Measurements from ENCODE around the gene POPDC2.
"Not testable (repeated sequence)": the region's sequence is repeated elsewhere in the genome, so short reads cannot be mapped to it uniquely, and the experiment has no call there.

Gene POPDC2

GRCh38 chr3:119660474-119661440 is at the start of gene POPDC2:
TSS of gene POPDC2 (minus strand) at chr3:119660589. CDS start at chr3:119660423, 166 bp downstream.
- DNase-seq, result no peak

DNA sequence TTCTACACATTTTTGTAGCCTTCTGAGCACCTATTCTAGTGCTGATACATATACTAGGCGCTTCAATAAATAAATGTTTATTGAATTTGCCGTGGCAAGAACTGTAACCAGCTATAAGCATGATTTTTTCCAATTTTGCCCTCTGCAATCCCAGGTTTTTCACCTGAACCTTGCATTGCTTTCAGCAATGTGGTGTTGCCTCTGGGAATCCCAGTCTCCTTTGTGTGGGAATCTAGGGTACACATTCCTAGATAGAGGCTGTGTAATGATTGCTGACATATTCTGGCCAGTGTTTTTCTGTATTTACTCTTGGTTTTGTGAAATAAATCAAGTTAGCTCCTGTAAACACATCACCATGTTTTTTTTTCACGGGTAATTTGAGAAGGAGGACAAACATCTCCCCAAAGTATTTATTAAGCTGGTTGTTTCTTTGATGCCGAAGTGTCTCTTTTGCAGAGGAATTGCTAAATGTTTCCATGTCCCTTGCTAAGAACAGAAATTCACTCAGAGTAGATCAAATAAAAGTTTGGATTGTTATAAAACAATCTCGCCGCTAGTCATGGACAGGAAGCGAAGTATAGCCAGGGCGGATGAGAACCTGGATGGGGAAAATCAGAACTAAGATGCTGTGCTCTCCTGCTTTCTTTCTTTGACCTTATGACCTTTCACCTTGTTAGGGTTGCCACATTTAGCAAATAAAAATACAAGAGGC is 43.6 kb upstream of the POPDC2 start:
- DNase-seq, result no peak

DNA sequence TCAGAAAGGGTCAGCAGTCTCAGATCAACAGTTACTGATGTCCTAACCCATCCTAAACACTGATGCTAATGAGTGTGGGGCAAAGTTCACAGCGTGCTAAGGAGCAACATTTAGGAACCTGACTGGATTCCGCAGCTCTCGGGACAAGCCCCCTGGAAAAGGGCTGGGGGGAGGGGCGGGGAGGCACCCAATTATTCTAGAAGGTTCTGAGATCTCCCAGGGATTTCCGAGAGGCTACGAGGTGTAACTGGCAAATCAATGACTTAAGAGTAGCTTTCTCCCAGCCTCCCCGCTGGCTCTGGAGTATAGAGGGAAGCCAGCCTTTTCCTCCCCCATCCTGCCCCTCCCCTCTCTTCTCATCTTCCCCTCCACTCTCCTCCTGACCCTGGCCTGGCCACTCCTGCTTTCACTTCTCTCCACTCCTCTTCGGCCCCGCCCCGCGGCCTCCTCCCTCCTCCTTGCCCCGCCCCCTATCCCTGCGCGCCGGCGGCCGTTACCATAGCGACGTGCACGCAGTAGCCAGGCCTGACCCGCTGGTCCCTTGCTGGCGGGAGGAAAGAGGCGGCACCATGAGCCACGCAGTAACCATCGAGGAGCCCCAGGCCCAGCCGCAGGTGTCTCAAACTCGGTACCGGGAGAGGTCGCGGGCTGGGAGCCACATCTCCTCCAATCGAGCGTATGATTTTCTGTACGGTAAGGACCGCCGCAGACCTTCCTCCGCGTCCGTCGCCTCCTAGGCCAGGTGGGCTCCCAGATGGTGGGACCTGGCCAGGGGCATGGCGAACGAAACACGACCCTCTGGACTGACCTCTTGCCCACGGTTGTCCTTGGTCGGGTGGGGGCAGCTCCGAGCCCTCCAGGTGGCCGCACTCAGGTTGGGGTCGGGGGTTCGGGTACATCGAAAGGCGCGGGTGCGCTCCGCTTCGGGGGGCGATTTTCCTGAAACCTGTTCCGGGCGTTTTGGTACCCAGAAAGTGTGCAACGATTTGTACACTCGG is 42.4 kb upstream of the POPDC2 start, which contains the start of gene CFAP91:
TSS of gene CFAP91 (plus strand) at position 493 of the 998 bp plus-strand sequence. CDS start at position 570, 77 bp downstream.
- peak; percentile 49 for DNase-seq

DNA sequence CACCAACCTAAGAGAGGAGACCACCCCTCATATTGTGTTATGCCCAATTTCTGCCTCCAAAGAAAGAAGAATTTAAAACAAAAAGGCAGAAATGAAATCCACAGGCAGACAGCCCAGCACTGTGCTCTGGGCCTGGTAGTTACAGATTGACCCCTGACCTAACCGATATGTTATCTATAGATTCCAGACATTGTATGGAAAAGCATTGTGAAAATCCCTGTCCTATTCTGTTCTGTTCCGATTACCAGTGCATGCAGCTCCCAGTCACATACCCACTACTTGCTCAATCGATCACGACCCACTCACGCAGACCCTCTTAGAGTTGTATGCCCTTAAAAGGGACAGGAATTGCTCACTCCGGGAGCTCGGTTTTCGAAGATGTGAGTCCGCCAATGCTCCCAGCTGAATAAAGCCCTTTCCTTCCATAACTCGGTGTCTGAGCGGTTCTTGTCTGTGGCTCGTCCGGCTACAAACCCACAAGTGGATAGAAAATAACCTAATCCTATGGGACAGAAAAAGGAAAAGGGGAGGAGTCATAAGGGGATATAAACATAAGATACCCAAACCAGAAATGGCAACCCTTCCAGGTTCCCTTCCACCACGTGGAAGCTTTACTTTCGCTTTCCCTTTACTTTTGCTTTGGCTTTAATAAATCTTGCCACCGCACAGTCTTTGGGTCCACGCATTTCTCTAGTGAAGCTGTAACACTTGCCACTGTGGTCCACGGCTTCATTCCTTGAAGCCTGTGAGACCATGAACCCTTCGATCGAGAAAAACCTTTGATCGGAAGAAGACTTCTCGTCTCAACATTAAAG is 40.7 kb upstream of the POPDC2 start:
- no peak for DNase-seq

- no peak for DNase-seq
These were observed 40.0 kb upstream of the POPDC2 start for GRCh38 chr3:119700269-119700919.

DNA sequence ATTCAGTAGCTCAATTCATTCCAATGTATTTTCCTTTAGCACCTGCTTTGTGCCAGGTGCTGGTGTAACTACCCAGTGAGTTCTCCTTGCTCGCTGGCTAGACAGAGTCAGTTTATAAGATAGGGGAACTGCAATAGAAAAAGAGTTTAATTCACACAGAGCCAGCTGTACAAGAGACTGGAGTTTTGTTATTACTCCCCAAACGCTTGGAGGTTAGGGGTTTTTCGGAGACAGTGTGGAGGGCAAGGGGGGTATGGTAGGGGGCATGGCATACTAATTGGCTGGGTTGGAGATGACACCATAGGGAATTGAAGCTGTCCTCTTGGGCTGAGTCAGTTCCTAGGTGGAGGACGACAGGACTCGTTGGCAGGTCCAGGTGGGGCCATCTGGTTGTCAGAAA is 37.0 kb upstream of the POPDC2 start:
- no peak for DNase-seq

DNA sequence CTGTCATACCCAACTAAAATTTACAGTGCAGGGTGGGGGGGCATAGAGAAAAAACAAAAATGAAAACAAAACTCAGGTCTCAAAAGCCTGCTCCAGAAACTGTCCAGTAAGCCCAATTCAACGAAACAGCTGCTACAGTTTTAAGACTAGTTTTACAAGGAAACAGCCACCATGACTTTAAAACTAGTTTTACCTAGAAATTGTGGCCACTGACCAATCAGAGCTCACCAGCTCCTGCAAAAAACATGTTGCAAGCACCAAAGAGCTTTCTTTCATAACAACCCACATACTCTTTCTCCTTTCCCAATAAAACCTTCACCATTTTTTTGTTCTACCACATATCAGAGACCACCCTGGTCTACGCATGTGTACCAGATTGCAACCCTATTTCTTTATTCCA is 35.1 kb upstream of the POPDC2 start:
- DNase-seq, result no peak

GRCh38 chr3:119690043-119690656 is 29.8 kb upstream of the POPDC2 start:
- DNase-seq, result no peak

GRCh38 chr3:119683421-119683820 is 23.0 kb upstream of the POPDC2 start:
- DNase-seq, result no peak

DNA sequence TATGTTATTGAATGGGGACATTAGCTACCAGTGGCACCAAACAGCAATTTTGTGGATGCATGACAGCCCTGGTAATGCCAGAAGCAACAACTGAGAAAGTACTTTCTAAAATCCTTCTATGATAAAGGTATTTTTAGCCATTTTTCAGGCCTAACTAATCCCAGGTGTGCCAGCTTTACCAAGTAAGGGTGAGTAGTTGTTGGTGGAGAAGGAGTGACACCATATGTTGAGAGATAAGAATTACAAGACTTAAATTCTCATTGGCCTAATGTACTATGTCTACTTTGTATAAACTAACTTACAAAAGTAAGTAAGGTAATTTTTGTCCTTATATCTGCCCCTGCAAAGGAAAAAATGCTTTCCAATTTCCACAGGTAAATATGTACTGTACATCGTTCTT is 20.9 kb upstream of the POPDC2 start:
- no peak for DNase-seq

GRCh38 chr3:119679874-119680273 is 19.5 kb upstream of the POPDC2 start:
- no peak for DNase-seq

DNA sequence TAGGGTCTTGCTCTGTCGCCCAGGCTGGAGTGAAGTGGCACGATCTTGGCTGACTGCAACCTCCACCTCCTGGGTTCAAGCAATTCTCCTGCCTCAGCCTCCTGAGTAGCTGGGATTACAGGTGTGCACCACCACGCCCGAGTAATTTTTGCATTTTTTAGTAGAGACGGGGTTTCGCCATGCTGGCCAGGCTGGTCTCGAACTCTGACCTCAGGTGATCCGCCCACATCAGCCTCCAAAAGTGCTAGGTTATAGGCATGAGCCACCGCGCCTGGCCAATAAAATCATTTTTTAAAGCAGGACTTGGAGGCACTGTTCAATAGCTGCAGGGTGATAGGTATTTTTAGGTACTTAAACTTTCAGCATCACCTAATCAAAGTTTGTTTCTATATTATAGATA is 17.8 kb upstream of the POPDC2 start:
- DNase-seq, result not testable (repeated sequence)

DNA sequence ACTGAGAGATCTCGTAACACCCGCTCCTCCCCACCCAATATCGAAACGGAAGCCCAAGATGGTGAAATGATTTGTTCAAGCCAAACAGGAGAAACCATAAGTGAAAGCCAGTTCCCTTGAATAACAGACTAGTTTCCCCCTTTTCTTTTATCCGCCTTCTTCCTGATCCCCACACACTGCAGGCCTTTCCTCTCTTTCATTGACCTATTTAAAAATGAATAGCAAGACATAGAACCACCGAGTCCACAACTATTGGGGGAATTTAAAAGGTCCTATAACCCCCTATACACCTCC is 17.2 kb upstream of the POPDC2 start:
- no peak for DNase-seq

- DNase-seq, result peak; percentile 97
These were observed 16.6 kb upstream of the POPDC2 start, which contains the start of gene COX17 for GRCh38 chr3:119676771-119677640. TSS of gene COX17 (minus strand) at chr3:119677406. CDS start at chr3:119677310, 96 bp downstream.

GRCh38 chr3:119676020-119676419 is 15.6 kb upstream of the POPDC2 start:
- DNase-seq, result no peak

- no peak for DNase-seq
These were observed 14.9 kb upstream of the POPDC2 start for GRCh38 chr3:119675188-119675874.

DNA sequence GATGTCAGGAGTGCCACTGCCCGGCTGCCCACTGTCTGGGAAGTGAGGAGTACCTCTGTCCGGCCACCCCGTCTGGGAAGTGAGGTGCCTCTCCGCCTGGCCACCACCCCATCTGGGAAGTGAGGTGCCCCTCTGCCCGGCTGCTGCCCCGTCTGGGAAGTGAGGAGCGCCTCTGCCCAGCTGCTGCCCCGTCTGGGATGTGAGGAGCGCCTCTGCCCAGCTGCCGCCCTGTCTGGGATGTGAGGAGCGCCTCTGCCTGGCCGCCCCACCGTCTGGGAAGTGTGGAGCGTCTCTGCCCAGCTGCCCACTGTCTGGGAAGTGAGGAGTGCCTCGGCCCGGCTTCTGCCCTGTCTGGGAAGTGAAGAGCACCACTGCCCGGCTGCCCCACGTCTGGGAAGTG is 13.5 kb upstream of the POPDC2 start:
- DNase-seq, result no peak

- no peak for DNase-seq
These were observed 12.4 kb upstream of the POPDC2 start for GRCh38 chr3:119672776-119673175.
